ACC112 (cell line): ENCODE measurements around the gene GPR50.

Source experiments
- H2AFZ ChIP-seq: fragments of 200-600 bp; sonication (generic); one replicate; pipeline ENCODE4 v1.6.0; 2017; ENCODE audit warnings: antibody characterized with exemption, low read length; ENCODE audit not compliant: unreplicated experiment
- H3K27ac ChIP-seq: fragments of 200-600 bp; sonication (generic); 2 replicates; pipeline ENCODE4 v1.5.1; 2014; ENCODE audit warnings: low read depth, mild to moderate bottlenecking, antibody characterized with exemption, low read length, moderate library complexity
- H3K27me3 ChIP-seq: fragments of 200-600 bp; sonication (generic); 2 replicates; pipeline ENCODE4 v1.6.1; 2014; ENCODE audit warnings: mild to moderate bottlenecking, antibody characterized with exemption, low read length, moderate library complexity, mixed read lengths; ENCODE audit not compliant: insufficient read depth
- H3K36me3 ChIP-seq: fragments of 200-600 bp; sonication (generic); 2 replicates; pipeline ENCODE4 v1.6.1; 2016; ENCODE audit warnings: mild to moderate bottlenecking, antibody characterized with exemption, low read length, moderate library complexity, mixed read lengths; ENCODE audit not compliant: insufficient read depth
- H3K4me1 ChIP-seq: fragments of 200-600 bp; sonication (generic); one replicate; pipeline ENCODE4 v1.6.1; 2016; ENCODE audit warnings: low read length, mixed read lengths; ENCODE audit not compliant: insufficient read depth, unreplicated experiment, control insufficient read depth
- H3K4me3 ChIP-seq: fragments of 200-600 bp; sonication (generic); 2 replicates; pipeline ENCODE4 v1.5.1; 2014; ENCODE audit warnings: mild to moderate bottlenecking, low read depth, low read length
- H3K79me2 ChIP-seq: fragments of 200-600 bp; sonication (generic); one replicate; pipeline ENCODE4 v1.6.0; 2016; ENCODE audit warnings: low read length; ENCODE audit not compliant: control insufficient read depth, unreplicated experiment, insufficient read depth

GPR50 gene

GRCh38 chrX:151175283-151176062 lies 911 bp upstream of the GPR50 start:
- no peaks in the 10 kb centered on the region for H3K4me1 ChIP-seq
- H3K27ac ChIP-seq: no peak overlapping the region
- H3K27me3 ChIP-seq: peaks cover 52% of the 10 kb centered on the region
- no peak overlapping the region for H2AFZ ChIP-seq
- no peaks in the 10 kb centered on the region for H3K79me2 ChIP-seq
- no peak overlapping the region for H3K4me3 ChIP-seq
- H3K36me3 ChIP-seq: no peaks in the 10 kb centered on the region

DNA sequence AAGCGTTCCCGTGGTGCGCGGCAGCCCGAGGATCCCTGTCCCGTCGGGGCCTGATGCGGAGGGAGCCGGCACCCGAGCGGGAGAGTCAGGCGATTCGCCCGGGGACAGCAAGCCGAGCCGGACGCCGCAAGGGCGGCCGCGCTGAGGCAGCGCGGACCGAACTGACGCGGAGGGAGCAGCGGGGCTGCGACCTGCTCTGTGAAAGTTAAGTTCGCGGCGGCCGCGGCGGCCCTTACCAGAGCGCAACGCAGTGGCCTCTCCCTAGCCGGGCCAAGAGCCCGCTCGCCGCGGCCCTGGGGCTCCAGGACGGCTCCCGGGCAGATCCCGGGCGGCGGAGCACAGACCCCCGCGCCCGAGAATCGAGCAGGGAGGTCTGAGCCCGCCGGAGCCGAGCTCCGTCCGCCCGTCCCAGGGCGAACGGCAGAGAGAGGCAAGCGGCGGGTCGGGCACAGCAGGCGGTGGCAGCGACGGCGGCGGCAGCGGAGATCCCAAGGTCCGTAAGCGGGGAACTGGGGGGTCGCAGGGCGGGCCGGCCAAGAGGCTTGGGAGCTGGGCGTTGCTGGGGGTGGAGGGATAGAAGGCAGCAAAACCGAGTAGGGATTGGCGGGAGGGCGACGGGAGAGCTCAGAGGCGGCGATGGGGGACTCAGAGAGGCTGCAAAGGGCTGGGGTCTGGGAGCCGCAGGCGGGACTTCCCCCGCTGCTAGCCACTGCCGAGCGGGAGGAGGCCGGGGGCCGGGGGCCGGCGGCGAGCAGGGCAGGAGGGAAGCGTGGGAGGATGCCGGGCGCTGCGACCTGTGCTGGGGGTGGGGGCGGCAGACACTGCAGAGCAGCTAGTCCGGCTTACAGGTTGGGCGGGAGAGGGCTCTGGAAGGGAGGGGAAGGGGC lies 1.0 kb downstream of the GPR50 start:
- no peaks in the 10 kb centered on the region for H3K36me3 ChIP-seq
- no peak overlapping the region for H3K4me3 ChIP-seq
- peaks cover 52% of the 10 kb centered on the region for H3K27me3 ChIP-seq
- no peaks in the 10 kb centered on the region for H3K79me2 ChIP-seq
- H2AFZ ChIP-seq: no peak overlapping the region
- H3K27ac ChIP-seq: no peak overlapping the region
- no peaks in the 10 kb centered on the region for H3K4me1 ChIP-seq

GRCh38 chrX:151178746-151179145 lies 2.4 kb downstream of the GPR50 start:
- H2AFZ ChIP-seq: no peak overlapping the region
- H3K4me1 ChIP-seq: no peaks in the 10 kb centered on the region
- H3K36me3 ChIP-seq: no peaks in the 10 kb centered on the region
- no peaks in the 10 kb centered on the region for H3K79me2 ChIP-seq
- H3K27ac ChIP-seq: no peak overlapping the region
- no peak overlapping the region for H3K4me3 ChIP-seq
- peaks cover 52% of the 10 kb centered on the region for H3K27me3 ChIP-seq

DNA sequence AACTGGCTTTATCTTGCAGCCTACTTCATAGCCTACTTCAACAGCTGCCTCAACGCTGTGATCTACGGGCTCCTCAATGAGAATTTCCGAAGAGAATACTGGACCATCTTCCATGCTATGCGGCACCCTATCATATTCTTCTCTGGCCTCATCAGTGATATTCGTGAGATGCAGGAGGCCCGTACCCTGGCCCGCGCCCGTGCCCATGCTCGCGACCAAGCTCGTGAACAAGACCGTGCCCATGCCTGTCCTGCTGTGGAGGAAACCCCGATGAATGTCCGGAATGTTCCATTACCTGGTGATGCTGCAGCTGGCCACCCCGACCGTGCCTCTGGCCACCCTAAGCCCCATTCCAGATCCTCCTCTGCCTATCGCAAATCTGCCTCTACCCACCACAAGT lies 4.0 kb downstream of the GPR50 start:
- H3K27ac ChIP-seq: no peak overlapping the region
- no peaks in the 10 kb centered on the region for H3K79me2 ChIP-seq
- no peaks in the 10 kb centered on the region for H3K4me1 ChIP-seq
- H3K4me3 ChIP-seq: no peak overlapping the region
- H3K36me3 ChIP-seq: no peaks in the 10 kb centered on the region
- peaks cover 38% of the 10 kb centered on the region for H3K27me3 ChIP-seq
- no peak overlapping the region for H2AFZ ChIP-seq

DNA sequence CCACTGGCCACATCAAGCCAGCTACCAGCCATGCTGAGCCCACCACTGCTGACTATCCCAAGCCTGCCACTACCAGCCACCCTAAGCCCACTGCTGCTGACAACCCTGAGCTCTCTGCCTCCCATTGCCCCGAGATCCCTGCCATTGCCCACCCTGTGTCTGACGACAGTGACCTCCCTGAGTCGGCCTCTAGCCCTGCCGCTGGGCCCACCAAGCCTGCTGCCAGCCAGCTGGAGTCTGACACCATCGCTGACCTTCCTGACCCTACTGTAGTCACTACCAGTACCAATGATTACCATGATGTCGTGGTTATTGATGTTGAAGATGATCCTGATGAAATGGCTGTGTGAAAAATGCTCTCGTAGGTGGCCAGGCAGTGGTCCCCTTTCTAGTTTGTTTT lies 4.7 kb downstream of the GPR50 start:
- Histone ChIP-seq H2AFZ (no peak overlapping the region), H3K4me3 (no peak overlapping the region), H3K79me2 (no peaks in the 10 kb centered on the region), H3K36me3 (no peaks in the 10 kb centered on the region), H3K27ac (no peak overlapping the region), H3K4me1 (no peaks in the 10 kb centered on the region), H3K27me3 (peaks cover 31% of the 10 kb centered on the region)

GRCh38 chrX:151183233-151183753 lies 6.9 kb downstream of the GPR50 start:
- H3K27me3 ChIP-seq: peaks cover 9% of the 10 kb centered on the region
- H3K4me3 ChIP-seq: no peak overlapping the region
- no peaks in the 10 kb centered on the region for H3K36me3 ChIP-seq
- no peaks in the 10 kb centered on the region for H3K4me1 ChIP-seq
- H2AFZ ChIP-seq: no peak overlapping the region
- H3K27ac ChIP-seq: no peak overlapping the region
- no peaks in the 10 kb centered on the region for H3K79me2 ChIP-seq

DNA sequence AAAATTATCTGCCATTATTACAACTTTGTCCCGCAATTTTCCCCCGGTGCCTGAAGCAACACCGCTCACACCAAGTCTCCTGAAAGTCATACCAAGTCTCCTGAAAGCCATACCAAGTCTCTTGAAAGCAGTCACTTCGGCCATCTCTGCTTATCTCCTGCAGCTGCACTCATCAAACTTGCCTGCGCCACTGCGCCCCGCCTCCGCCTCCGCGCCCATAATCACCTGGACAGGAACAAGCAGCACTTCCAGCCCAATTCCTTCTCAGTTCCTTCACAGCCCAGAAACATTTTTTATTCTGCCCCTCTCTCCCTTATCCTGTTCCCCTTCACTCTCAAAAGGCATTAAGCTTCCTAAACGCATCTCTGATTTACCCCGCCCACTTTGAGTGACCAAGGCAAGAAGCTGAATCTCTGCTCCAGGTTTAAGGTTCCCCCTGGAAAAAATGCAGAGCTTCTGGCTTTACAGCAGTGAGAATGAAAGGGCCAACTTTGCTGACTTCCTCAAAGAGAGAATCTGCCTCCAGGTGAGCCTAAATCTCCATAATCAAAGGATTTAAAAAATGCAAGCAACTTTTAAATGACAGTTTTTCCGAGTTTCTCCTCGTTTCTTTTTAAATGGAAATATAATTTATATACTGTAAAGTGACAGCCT lies 7.7 kb downstream of the GPR50 start:
- Histone ChIP-seq H3K36me3 (no peaks in the 10 kb centered on the region), H3K27me3 (peaks cover 4% of the 10 kb centered on the region; the same call in 1 of the 2 replicates), H3K27ac (no peak overlapping the region), H3K4me3 (no peak overlapping the region), H3K4me1 (no peaks in the 10 kb centered on the region), H2AFZ (no peak overlapping the region), H3K79me2 (no peaks in the 10 kb centered on the region)

DNA sequence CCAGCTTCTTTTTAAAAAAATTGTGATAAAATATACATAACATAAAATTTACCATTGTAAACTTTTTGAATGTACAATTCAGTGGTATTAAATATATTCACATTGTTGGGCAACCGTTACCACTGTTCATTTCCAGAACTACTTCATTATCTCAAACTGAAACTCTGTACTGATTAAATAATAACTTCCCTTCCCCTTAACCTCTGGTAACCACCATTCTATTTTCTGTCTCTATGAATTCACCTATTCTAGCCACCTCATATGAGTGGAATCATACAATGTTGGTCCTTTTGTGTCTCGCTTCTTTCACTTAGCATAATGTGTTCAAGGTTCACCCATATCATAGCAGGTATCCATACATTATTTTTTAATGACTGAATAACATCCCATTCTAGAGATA lies 8.3 kb downstream of the GPR50 start:
- Histone ChIP-seq H3K27ac (no peak overlapping the region), H3K4me3 (no peak overlapping the region), H3K27me3 (no peaks in the 10 kb centered on the region)

DNA sequence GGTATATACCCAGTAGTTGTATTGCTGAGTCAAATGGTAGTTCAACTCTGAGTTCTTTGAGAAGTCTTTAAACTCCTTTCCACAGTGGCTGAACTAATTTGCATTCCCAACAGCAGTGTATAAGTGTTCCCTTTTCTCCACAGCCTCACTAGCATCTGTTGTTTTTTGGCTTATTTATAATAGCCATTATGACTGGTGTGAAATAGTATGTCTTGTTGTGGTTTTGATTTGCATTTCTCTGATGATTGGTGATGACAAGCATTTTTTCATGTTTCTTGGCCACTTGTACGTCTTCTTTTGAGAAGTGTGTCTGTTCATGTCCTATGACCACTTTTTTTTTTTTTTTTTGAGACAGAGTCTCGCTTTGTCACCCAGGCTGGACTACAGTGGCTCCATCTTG lies 30.5 kb downstream of the GPR50 start:
- Histone ChIP-seq H3K27me3 (no peaks in the 10 kb centered on the region), H3K79me2 (no peaks in the 10 kb centered on the region), H3K36me3 (no peaks in the 10 kb centered on the region), H3K4me1 (no peaks in the 10 kb centered on the region), H3K4me3 (no peak overlapping the region), H2AFZ (no peak overlapping the region), H3K27ac (no peak overlapping the region)

More for the DNA sequence above, 8.3 kb downstream of the GPR50 start:
- no peaks in the 10 kb centered on the region for H3K4me1 ChIP-seq
- H3K36me3 ChIP-seq: no peaks in the 10 kb centered on the region
- H2AFZ ChIP-seq: no peak overlapping the region
- no peaks in the 10 kb centered on the region for H3K79me2 ChIP-seq

GRCh38 chrX:151225843-151226242 lies 49.5 kb downstream of the GPR50 start:
- Histone ChIP-seq H3K27me3 (peaks cover 3% of the 10 kb centered on the region; the same call in 1 of the 2 replicates), H2AFZ (no peak overlapping the region), H3K36me3 (no peaks in the 10 kb centered on the region), H3K4me3 (no peak overlapping the region), H3K4me1 (no peaks in the 10 kb centered on the region), H3K27ac (no peak overlapping the region), H3K79me2 (no peaks in the 10 kb centered on the region)
